ENCODE data around the gene CNR2.
"Not testable (repeated sequence)": the region's sequence is repeated elsewhere in the genome, so short reads cannot be mapped to it uniquely, and the experiment has no call there.

Gene CNR2

GRCh38 chr1:23913212-23913880, at the start of gene CNR2:
TSS of gene CNR2 (minus strand) at chr1:23913362. CDS start at chr1:23875617, 37,745 bp downstream.
- FAIRE-seq = no peak

DNA sequence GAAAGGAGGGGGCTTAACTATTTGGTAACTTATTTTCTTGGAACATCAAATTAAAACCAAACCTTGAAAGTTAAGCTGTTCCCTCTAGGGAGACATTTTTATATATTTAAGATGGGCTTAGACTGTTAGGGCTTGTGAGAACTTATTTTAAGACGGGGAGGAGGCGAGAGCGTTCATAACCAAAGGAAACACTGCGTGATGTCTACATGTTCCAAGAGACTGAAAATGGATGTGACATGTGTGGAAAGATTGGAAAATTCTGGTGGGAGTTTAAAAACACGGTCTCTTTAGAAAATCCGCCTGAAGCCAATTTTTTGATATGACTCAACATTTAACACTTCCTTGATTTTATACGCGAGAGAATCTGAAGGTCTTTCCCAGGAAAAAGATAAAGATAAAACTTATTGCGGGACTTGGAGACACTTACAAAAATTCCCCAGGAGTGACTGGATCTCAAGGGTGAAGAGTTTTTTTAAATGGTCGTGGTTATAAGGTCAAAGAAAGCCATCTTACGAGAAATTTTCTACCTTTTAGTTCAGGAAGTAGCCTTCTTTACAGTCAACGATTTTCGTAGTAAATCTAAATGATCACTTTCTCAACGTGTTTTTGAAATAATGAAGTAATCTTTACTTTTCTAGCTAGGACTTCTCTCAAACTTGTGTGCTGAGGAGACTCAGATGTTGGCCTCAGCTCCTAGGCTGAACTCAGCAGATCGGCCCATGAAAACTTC, 47.3 kb upstream of the CNR2 start:
- FAIRE-seq = no peak

GRCh38 chr1:23959461-23960290, 46.5 kb upstream of the CNR2 start, which contains the start of gene PNRC2:
TSS of gene PNRC2 (plus strand) at chr1:23959828. CDS start at chr1:23961458, 1,630 bp downstream.
- peak; percentile 83 for FAIRE-seq

DNA sequence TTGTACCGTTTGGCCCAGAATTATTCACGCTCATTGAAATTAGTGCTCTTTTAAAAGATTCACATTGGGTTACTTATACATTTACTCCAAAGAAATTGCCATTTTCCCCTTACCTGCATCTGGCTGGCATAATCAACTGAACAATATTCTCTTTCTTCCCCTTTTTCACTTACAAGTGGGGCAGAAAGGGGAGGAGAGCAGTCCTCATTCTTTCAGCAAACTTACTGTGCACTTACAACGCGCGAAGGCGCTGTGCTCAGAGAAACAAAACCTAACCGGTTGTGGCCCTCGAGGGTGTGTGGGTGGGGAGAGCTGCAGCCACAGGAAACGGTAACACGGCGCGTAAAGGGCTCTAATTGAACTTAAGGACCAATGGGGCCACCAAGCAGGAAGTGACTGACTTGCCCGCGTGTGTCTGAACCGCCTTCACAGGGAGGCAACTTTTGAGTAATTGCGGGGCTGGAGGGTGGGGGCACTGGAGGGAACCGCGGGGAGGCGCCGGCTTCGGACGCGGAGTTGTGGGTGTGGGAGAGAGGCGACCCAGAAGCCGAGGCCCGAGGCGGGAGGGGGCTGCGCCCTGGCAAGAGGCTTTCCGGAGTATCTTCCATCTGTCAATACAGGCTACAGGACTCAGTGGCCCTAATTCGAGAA, 45.8 kb upstream of the CNR2 start:
- FAIRE-seq = no peak

GRCh38 chr1:23958040-23958809, 45.1 kb upstream of the CNR2 start:
- not testable (repeated sequence) for FAIRE-seq

GRCh38 chr1:23957096-23957495, 43.9 kb upstream of the CNR2 start:
- no peak for FAIRE-seq

DNA sequence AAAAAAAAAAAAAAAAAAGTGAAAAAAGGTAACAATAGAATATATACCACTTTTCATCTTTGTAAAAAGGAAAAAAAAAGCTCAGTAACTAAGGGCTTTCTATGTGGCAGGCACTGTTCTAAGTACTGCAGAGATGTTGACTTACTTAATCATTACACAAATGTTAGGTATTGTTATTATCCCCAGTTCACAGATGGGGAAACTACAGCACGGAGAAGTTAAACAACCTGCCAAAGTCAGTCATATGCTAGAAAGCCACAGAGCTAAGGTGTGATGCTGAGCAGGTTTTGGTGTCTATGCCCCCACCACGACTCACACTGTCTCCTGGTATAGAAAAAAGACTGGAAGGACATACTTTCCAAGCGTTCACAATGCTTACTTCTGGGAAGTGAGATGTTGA, 39.9 kb upstream of the CNR2 start:
- no peak for FAIRE-seq

GRCh38 chr1:23947366-23947765, 34.2 kb upstream of the CNR2 start:
- no peak for FAIRE-seq

DNA sequence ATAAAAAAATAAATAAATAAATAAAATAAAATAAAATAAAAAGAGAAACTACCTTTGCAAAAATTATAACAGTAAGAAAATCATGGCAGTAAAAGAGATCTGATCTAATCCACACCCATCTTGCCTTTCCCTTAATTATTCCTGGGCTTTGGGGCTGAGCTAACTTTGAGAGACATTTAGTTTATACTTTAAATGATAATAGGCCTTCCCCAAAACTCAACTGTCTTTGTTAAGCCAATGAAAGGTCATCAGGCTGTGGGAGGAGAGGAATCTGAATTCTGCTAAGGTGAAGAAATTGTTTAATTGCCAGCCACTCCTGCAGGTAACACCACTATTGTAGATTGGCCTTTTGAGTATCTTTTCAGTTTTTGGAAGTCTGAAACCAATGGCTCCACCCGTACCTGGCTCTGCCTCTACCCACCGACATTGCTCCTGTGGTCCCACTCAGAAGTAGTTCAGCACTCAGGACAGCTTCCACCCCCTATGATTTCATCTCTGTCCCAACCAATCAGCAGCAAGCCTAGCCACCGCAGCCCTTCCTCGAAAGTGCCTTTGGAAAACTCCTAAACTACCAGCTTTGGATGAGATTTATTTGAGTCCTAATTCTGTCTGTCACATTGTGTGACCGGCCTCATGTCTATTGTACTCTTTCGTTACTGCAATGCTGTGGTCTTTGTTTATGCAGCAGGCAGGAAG, 23.5 kb upstream of the CNR2 start:
- no peak for FAIRE-seq

GRCh38 chr1:23931491-23931880, 18.3 kb upstream of the CNR2 start:
- FAIRE-seq = no peak

- no peak for FAIRE-seq
Measured at GRCh38 chr1:23930861-23931490, 17.8 kb upstream of the CNR2 start.

GRCh38 chr1:23930270-23930669, 17.1 kb upstream of the CNR2 start:
- no peak for FAIRE-seq

DNA sequence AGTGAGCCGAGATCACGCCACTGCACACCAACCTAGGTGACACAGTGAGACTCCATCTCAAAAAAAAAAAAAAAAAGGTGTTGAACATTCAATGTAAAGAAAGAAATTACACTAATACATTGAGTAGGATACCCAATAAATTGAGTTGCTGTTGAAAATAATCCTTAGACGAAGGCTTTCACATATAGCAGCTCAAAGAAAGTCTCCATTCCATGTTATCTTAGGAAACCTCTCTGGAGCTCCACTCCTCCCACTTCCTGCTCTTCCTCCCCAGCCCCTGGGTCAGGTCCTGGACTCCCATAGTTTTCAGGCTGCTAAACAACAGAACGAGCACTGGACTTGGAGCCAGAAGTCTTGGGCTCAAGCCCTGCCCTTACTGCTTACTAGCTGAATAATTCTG, 15.6 kb upstream of the CNR2 start:
- FAIRE-seq = no peak

DNA sequence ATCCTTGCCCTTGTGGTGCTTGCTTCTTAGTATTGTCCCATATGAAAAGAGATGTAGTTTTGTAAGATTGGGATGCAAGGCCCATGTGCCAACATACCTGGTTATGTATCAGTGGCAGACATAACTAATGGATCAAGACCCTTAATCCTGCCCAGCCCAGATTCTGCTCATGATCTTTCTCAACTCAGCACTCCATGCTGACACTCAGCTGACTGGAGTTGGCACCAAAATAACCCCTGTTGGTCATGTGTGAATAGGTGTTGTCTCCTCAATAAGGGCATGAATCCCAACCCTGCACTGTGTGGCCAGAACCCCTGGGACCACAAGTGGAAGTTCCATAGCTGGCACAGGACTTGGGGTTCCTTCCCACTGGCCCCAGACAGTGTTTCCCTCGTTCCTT, 13.9 kb upstream of the CNR2 start:
- no peak for FAIRE-seq

GRCh38 chr1:23925279-23925678, 12.1 kb upstream of the CNR2 start:
- FAIRE-seq = no peak

- no peak for FAIRE-seq
Measured at GRCh38 chr1:23924601-23925000, 11.4 kb upstream of the CNR2 start.

DNA sequence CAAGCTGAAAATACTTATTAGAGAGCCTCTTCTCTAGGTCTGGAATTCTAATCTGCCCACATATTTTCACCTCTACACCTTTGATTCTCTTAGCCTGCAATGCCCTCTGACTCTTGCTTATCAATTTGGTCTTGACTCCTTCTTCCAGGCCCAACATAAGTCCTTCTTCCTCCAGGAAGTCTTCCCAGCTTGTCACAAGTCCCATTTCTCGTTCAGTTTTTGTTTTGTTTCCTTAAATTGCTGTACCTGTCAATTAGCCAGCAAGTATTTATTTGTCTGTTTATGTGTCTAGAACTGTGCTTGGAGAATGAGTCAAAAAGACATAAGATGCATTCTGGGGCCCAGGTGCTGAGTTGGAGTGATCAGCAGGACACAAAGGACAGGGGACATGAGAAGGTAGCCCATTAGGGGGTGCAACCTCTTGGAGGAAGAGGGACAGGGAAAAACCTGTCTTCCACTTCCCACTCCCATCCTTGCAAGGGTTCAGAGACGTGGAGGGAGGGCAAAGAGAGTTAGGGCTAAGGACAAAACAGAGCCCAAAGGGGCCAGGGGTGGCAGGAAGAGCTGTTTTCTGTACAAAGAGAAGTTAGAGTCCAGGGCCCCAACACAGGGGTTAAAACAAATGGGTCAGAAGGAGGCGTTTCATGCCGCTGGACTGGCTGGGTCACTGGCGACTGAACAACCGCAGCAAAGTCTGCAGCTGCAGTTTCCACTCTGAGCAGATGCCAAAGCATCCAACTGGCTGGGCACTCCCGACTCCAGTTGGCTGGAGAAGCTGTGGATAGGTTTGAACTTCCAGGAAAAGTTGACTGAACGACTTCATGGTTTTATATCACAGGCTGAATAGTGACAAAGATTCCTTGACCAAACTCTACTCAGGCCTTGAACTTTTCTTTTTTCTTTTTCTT, 10.7 kb upstream of the CNR2 start:
- FAIRE-seq = no peak

DNA sequence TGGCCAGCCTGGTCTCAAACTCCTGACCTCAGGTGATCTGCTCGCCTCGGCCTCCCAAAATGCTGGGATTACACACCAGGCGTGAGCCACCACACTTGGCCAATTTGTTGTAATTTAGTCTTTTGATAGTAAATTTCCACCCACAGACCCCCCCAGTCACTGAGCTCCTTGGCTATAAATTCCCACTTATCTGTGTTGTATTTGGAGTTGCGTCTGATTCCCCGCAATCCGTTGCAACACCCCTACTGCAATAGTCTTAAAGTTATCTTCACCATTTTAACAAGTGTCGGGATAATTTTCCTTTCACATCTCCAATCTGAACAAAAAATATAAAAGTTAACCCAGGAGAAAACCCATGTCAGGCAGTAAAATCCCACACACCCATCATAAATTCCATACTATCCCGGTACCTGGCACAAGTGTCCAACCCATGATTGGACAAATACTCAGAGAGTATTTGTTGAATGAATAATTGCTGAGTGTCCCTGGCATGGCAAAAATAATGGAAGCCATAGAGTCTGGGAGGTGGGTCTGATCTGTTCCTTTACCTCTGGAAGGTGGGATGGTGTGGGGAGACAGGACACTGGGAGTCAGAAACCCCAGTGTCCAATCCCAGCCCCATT, 9.3 kb upstream of the CNR2 start:
- FAIRE-seq = no peak
